AML-193 (cell line): Measurements from ENCODE around the gene MCOLN1.

ENCODE experiments used
- DNase-seq, 2 experiments: peaks; one replicate each; lab custom pipeline; 2025; lab: John Stamatoyannopoulos, UW

Gene MCOLN1

GRCh38 chr19:7542556-7543348 lies 20.3 kb downstream of the MCOLN1 start:
- DNase-seq = no peak

GRCh38 chr19:7544626-7545025 lies 22.2 kb downstream of the MCOLN1 start:
- DNase-seq = peak; percentile 48 to 66

- no peak for DNase-seq
Measured at GRCh38 chr19:7545300-7545699, 22.9 kb downstream of the MCOLN1 start.

- peak; percentile 56 to 59 for DNase-seq
Measured at GRCh38 chr19:7545904-7546303, 23.5 kb downstream of the MCOLN1 start.

- DNase-seq = no peak
Measured at GRCh38 chr19:7547159-7547558, 24.7 kb downstream of the MCOLN1 start.

GRCh38 chr19:7549429-7550148 lies 27.2 kb downstream of the MCOLN1 start:
- no peak for DNase-seq

- DNase-seq = no peak
Measured at GRCh38 chr19:7550169-7550770, 27.8 kb downstream of the MCOLN1 start.

- no peak for DNase-seq
Measured at GRCh38 chr19:7550987-7551761, 28.8 kb downstream of the MCOLN1 start.

GRCh38 chr19:7552781-7553180 lies 30.4 kb downstream of the MCOLN1 start:
- no peak for DNase-seq

- DNase-seq = no peak
Measured at GRCh38 chr19:7554565-7554964, 32.1 kb downstream of the MCOLN1 start.

GRCh38 chr19:7554990-7555864 lies 32.8 kb downstream of the MCOLN1 start:
- no peak for DNase-seq

- no peak for DNase-seq
Measured at GRCh38 chr19:7556696-7557315, 34.4 kb downstream of the MCOLN1 start.

- DNase-seq = no peak
Measured at GRCh38 chr19:7558667-7559066, 36.2 kb downstream of the MCOLN1 start.

GRCh38 chr19:7559102-7559501 lies 36.7 kb downstream of the MCOLN1 start:
- no peak for DNase-seq

- DNase-seq = no peak
Measured at GRCh38 chr19:7560255-7560654, 37.8 kb downstream of the MCOLN1 start.

GRCh38 chr19:7561325-7561724 lies 38.9 kb downstream of the MCOLN1 start:
- DNase-seq = no peak

- DNase-seq = no peak
Measured at GRCh38 chr19:7562646-7563393, 40.4 kb downstream of the MCOLN1 start.

GRCh38 chr19:7564866-7565265 lies 42.4 kb downstream of the MCOLN1 start:
- DNase-seq = no peak

- no peak for DNase-seq
Measured at GRCh38 chr19:7565332-7565731, 42.9 kb downstream of the MCOLN1 start.

GRCh38 chr19:7570761-7571160 lies 48.3 kb downstream of the MCOLN1 start:
- no peak for DNase-seq
